RWPE2 (cell line): ENCODE results near the gene PITPNM3.

Experiments
- ATAC-seq: fragments of 200-7000 bp; cut with Tn5 transposase; 3 replicates; pipeline ENCODE4 v1.9.1; 2021; ENCODE audit warnings: low read depth
- DNase-seq: peaks from one replicate; pipeline ENCODE4 v3.0.0-alpha.2; 2020; ENCODE audit warnings: low spot score
- H3K27ac ChIP-seq: fragments of 450-650 bp; 2 replicates; pipeline ENCODE4 v1.5.1; 2017; ENCODE audit warnings: mild to moderate bottlenecking; ENCODE audit not compliant: poor library complexity, severe bottlenecking
- H3K27me3 ChIP-seq: fragments of 250-450 bp; sonication (Bioruptor Pico); 2 replicates; pipeline ENCODE4 v1.5.1; 2021; ENCODE audit warnings: mild to moderate bottlenecking, moderate library complexity; ENCODE audit not compliant: insufficient read depth, poor library complexity, severe bottlenecking
- H3K36me3 ChIP-seq: fragments of 250-450 bp; sonication (Bioruptor Pico); 2 replicates; pipeline ENCODE4 v1.5.1; 2020; ENCODE audit warnings: low read depth, mild to moderate bottlenecking, moderate library complexity
- H3K4me1 ChIP-seq: fragments of 250-450 bp; sonication (Bioruptor Pico); 2 replicates; pipeline ENCODE4 v1.5.1; 2021; ENCODE audit warnings: mild to moderate bottlenecking, moderate library complexity; ENCODE audit not compliant: insufficient read depth, poor library complexity, severe bottlenecking
- H3K4me3 ChIP-seq: fragments of 250-450 bp; sonication (Bioruptor Pico); 2 replicates; pipeline ENCODE4 v1.5.1; 2021; ENCODE audit warnings: mild to moderate bottlenecking, moderate library complexity; ENCODE audit not compliant: severe bottlenecking
- H3K9me3 ChIP-seq: fragments of 250-450 bp; sonication (Bioruptor Pico); 2 replicates; pipeline ENCODE4 v1.5.1; 2021; ENCODE audit warnings: mild to moderate bottlenecking, moderate library complexity; ENCODE audit not compliant: severe bottlenecking
- CTCF ChIP-seq: fragments of 450-650 bp; IDR thresholded peaks from one replicate; pipeline ENCODE4 v1.5.1; 2017; ENCODE audit warnings: mild to moderate bottlenecking, moderate library complexity; ENCODE audit not compliant: poor library complexity, severe bottlenecking

Gene PITPNM3

GRCh38 chr17:6415616-6416015 is 140.7 kb downstream of the PITPNM3 start:
- H3K36me3 ChIP-seq = no peaks in the 10 kb centered on the region
- TF ChIP-seq CTCF = no peak
- no peak overlapping the region for H3K4me3 ChIP-seq
- H3K27ac ChIP-seq = no peak overlapping the region
- no peaks in the 10 kb centered on the region for H3K27me3 ChIP-seq
- DNase-seq (no peak), ATAC-seq (no peak)
- H3K4me1 ChIP-seq = no peaks in the 10 kb centered on the region
- no peaks in the 10 kb centered on the region for H3K9me3 ChIP-seq

- Histone ChIP-seq H3K4me1 (no peaks in the 10 kb centered on the region), H3K36me3 (no peaks in the 10 kb centered on the region), H3K4me3 (no peak overlapping the region), H3K27ac (no peak overlapping the region), H3K27me3 (no peaks in the 10 kb centered on the region), H3K9me3 (no peaks in the 10 kb centered on the region)
- no peak for DNase-seq
- TF ChIP-seq CTCF = peak; percentile 73
- ATAC-seq = peak; percentile 50; the same call in 1 of the 3 replicates
Measured at GRCh38 chr17:6413065-6413464, 143.3 kb downstream of the PITPNM3 start.

- H3K4me3 ChIP-seq = no peak overlapping the region
- no peak for DNase-seq
- no peaks in the 10 kb centered on the region for H3K36me3 ChIP-seq
- H3K27me3 ChIP-seq = no peaks in the 10 kb centered on the region
- no peak for TF ChIP-seq CTCF
- no peak overlapping the region for H3K27ac ChIP-seq
- H3K9me3 ChIP-seq = no peaks in the 10 kb centered on the region
- H3K4me1 ChIP-seq = no peaks in the 10 kb centered on the region
- no peak for ATAC-seq
Measured at GRCh38 chr17:6408735-6409134, 147.6 kb downstream of the PITPNM3 start.

GRCh38 chr17:6408276-6408675 is 148.1 kb downstream of the PITPNM3 start:
- H3K4me1 ChIP-seq = no peaks in the 10 kb centered on the region
- H3K27ac ChIP-seq = no peak overlapping the region
- no peaks in the 10 kb centered on the region for H3K27me3 ChIP-seq
- TF ChIP-seq CTCF = no peak
- DNase-seq (no peak), ATAC-seq (no peak)
- no peaks in the 10 kb centered on the region for H3K9me3 ChIP-seq
- no peaks in the 10 kb centered on the region for H3K36me3 ChIP-seq
- no peak overlapping the region for H3K4me3 ChIP-seq

- ATAC-seq = no peak
- H3K36me3 ChIP-seq = no peaks in the 10 kb centered on the region
- no peak for TF ChIP-seq CTCF
Measured at GRCh38 chr17:6402258-6402657, 154.1 kb downstream of the PITPNM3 start.

More at GRCh38 chr17:6402258-6402657, 154.1 kb downstream of the PITPNM3 start:
- H3K9me3 ChIP-seq = no peaks in the 10 kb centered on the region
- H3K4me3 ChIP-seq = no peak overlapping the region
- no peak overlapping the region for H3K27ac ChIP-seq
- DNase-seq = no peak
- peaks cover 9% of the 10 kb centered on the region for H3K27me3 ChIP-seq
- H3K4me1 ChIP-seq = no peaks in the 10 kb centered on the region
